Neural crest cell (in vitro differentiated cells): ENCODE data around the gene TDRD9. TPM values are rescaled to one million over a fixed set of nuclear protein-coding genes. Genes with fewer than 3 reads are reported as not detected.

ENCODE experiments used
- DNase-seq: peaks from one replicate; pipeline ENCODE4 v3.0.0; 2021; ENCODE audit warnings: low read depth, mixed read lengths, low spot score
- H3K27ac Mint-ChIP-seq: one replicate; pipeline ENCODE4 v1.8.0; 2021; ENCODE audit warnings: mild to moderate bottlenecking, mixed read lengths; ENCODE audit not compliant: unreplicated experiment
- H3K27me3 Mint-ChIP-seq: 2 replicates; pipeline ENCODE4 v1.8.0; 2021; ENCODE audit warnings: low read depth, mild to moderate bottlenecking, mixed read lengths
- H3K36me3 Mint-ChIP-seq: 2 replicates; pipeline ENCODE4 v1.8.0; 2021; ENCODE audit warnings: low read depth, mild to moderate bottlenecking, mixed read lengths
- H3K4me1 Mint-ChIP-seq: 2 replicates; pipeline ENCODE4 v1.8.0; 2021; ENCODE audit warnings: mixed read lengths
- H3K4me3 Mint-ChIP-seq: one replicate; pipeline ENCODE4 v1.8.0; 2021; ENCODE audit warnings: mild to moderate bottlenecking, mixed read lengths
- H3K9me3 Mint-ChIP-seq: 2 replicates; pipeline ENCODE4 v1.8.0; 2021; ENCODE audit warnings: mixed read lengths
- CTCF ChIP-seq: fragments of 200-600 bp; sonication (generic); conservative IDR thresholded peaks from 2 replicates; pipeline ENCODE4 v1.5.0; 2021; ENCODE audit warnings: antibody characterized with exemption, mild to moderate bottlenecking
- total RNA-seq: library from RNA; stranded (reverse); gene quantifications from 2 replicates; pipeline ENCODE4 v1.2.1, GENCODE V29; 2021

Gene TDRD9
- total RNA-seq, 1 donor from 2014 or later = not detected

- no peaks in the 10 kb centered on the region for H3K4me1 Mint-ChIP-seq
- TF ChIP-seq CTCF = no peak
- no peaks in the 10 kb centered on the region for H3K36me3 Mint-ChIP-seq
- H3K9me3 Mint-ChIP-seq = no peaks in the 10 kb centered on the region
- H3K4me3 Mint-ChIP-seq = no peak overlapping the region
- H3K27me3 Mint-ChIP-seq = peaks cover 29% of the 10 kb centered on the region
- no peak for DNase-seq
- no peak overlapping the region for H3K27ac Mint-ChIP-seq
These were observed 69.8 kb downstream of the TDRD9 start for GRCh38 chr14:103998027-103998426.

GRCh38 chr14:103999795-104000440 is 71.7 kb downstream of the TDRD9 start:
- DNase-seq = no peak
- H3K4me3 Mint-ChIP-seq = no peak overlapping the region
- no peaks in the 10 kb centered on the region for H3K9me3 Mint-ChIP-seq
- TF ChIP-seq CTCF = no peak
- H3K27me3 Mint-ChIP-seq = peaks cover 20% of the 10 kb centered on the region
- H3K4me1 Mint-ChIP-seq = no peaks in the 10 kb centered on the region
- no peak overlapping the region for H3K27ac Mint-ChIP-seq
- no peaks in the 10 kb centered on the region for H3K36me3 Mint-ChIP-seq

- Mint-ChIP-seq H3K9me3 (no peaks in the 10 kb centered on the region), H3K36me3 (no peaks in the 10 kb centered on the region), H3K4me1 (no peaks in the 10 kb centered on the region), H3K4me3 (no peak overlapping the region), H3K27ac (no peak overlapping the region), H3K27me3 (peaks cover 20% of the 10 kb centered on the region)
- TF ChIP-seq CTCF = peak; percentile 39
- no peak for DNase-seq
These were observed 72.7 kb downstream of the TDRD9 start for GRCh38 chr14:104001003-104001402.

- Mint-ChIP-seq H3K36me3 (no peaks in the 10 kb centered on the region), H3K27ac (no peak overlapping the region), H3K27me3 (peaks cover 19% of the 10 kb centered on the region), H3K4me3 (no peak overlapping the region), H3K4me1 (no peaks in the 10 kb centered on the region), H3K9me3 (no peaks in the 10 kb centered on the region)
- no peak for TF ChIP-seq CTCF
- DNase-seq = no peak
These were observed 75.4 kb downstream of the TDRD9 start for GRCh38 chr14:104003616-104004015.

DNA sequence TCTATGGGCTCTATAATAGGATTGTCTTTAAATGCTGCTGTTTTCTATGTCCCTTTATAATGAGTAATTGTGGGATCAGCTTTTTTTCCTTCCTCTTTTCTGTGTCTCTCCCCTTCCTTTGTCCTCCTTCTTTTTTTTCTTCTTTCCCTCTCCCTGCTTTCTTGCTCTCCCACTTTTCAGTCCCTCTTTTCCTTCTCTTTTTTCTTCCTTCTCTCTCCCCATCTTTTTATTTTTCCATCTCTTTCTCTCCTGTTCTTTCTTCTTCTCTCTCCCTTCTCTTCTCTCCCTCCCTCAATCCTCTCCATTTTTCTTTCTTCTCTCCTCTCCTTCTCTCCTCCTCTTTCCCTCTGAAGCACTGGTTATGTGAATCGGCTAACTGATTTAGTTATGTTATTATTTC is 76.6 kb downstream of the TDRD9 start:
- Mint-ChIP-seq H3K36me3 (no peaks in the 10 kb centered on the region), H3K27me3 (peaks cover 15% of the 10 kb centered on the region), H3K9me3 (no peaks in the 10 kb centered on the region), H3K4me1 (no peaks in the 10 kb centered on the region), H3K27ac (no peak overlapping the region), H3K4me3 (no peak overlapping the region)
- no peak for DNase-seq
- TF ChIP-seq CTCF = no peak
